ENCODE data around the gene ZFAND3.

DNA sequence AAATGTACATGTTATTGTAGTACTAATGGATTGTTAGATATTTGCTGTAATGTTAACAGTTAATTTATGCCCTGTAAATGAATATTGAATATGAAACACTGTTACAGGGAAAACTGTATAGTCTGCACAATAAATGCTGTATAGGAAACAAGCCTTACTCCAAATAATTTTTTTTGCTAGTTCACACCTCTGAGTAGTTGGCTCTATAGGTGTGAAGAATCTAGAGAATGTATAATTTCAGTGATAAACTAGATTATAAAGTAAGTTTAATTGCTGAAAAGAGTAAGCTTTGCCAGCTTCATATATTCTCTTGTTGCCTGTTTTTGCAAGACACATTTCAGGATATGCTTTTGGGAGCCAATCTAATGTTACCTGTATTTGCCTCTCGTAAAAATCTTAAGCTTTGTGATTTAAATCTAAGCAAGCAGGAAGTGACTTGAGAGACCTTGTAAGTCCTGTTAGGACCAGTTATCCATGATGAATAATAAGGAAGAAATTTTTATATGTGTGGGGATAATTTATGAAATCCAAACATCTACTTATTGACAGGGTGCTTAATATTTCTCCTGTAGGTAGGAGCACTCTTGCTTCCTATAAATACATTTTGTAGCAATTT is 232.4 kb downstream of the ZFAND3 start:
- TF ChIP-seq POLR2A (IDR thresholded peaks at IDR 0.05; ENCODE audit: low read depth, low read length) (no peak), POLR2AphosphoS5 (IDR thresholded peaks at IDR 0.05; ENCODE audit: low read depth, low read length) (no peak)
